ENCODE measurements around the gene SLC39A13.

SLC39A13 gene

DNA sequence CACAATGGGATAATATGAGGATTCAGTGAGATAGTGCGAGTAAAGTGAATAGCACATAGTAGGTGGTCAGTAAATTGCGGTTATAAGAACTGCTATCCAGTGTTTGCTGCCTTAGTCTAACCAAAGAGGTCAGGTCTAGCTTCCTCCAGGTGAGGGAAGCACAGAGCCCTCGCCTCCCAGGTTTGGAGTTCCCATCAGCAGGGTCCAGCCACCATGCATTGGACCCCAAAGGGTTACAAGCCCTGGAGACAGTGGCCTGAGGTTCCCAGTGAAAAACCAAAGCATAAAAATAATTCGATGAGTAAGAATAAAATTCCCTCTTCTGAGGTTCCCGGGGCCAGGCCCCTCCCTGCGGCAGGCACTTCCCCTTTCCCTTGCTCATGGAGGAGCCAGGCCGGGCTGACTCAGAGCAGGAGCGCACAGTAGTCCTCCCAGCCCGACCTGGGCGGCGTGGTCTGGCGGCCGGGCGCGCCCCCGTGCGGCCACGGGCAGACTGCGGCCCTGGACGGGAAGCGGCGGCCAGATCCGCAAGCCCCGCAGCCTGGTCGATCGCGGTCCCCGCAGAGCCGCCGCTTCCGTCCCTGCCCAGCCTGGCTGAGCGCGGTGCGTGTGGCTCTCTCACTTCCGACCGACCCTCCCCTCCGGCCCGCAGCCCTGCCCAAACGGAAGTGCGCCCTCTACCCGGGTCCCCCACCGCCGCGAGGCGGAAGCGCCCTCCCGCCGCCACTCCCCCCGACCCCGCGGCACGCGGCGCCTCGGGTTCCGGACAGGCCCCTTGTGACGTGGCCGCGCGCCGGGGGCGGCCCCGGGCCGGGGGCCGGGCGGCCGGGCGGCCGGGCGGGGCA is at the start of gene SLC39A13:
Gene SLC39A13 (plus strand): TSS at position 845 of the 845 bp plus-strand sequence. CDS start 1,505 bp downstream, outside the sequence.
- peak; percentile 97 for DNase-seq

DNA sequence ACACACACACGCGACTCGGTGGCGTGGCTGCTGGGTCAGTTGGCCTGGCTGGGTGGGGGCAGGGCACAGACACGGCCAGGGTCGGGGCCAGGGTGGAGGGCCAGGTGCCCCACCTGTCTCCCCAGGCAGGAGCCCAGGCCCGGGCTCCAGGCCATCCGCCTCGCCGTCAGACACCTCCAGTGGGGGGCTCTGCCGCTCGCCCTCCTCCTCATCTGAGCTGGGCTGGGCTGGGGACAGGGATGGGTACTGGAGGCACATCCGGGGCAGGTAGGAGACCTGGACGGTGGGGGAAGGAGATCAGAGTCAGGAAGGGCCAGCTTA is 49.7 kb upstream of the SLC39A13 start:
- DNase-seq: no peak

DNA sequence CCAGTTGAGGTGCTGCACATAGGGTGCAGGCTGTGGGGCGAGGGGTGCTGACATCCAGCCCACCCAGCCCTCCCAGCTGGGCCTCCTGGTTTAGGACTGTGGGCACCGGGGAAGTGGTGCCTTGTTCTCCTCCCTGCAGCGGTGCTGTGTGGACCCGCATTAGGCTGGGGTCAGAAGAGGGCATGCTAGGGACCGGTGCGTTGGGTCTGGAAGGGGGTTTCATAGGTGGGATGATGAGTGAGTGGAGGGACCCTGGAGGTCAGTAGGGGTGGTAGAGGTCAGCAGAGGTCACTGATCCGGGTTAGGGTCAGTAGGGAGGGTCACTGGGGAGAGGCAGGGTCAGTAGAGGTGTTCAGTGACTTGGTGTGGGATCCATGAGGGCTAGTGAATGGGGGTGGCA is 49.2 kb upstream of the SLC39A13 start:
- no peak for DNase-seq

DNA sequence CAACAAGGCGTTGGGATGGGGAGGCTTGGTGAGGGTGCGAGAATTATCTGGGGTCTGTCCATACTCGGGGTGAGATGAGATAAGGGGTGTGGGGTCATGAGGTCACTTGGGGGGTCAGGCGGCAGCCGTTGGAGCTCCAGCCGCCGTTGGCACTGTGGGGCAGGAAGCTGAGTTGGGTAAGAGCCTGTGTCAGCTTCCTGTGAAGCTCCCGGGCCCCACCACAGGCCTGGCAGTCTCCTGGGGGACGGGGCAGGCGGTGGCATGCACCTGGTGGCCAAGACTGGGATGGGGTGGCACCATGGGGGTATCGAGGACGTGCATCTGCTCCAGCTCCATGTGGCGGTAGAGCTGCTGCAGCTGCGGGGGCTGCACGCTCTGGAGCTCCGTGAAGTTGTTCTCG is 48.8 kb upstream of the SLC39A13 start:
- peak; percentile 51 for DNase-seq

GRCh38 chr11:47360341-47360740 is 48.0 kb upstream of the SLC39A13 start:
- DNase-seq: no peak

- DNase-seq: no peak
Measured at GRCh38 chr11:47361419-47361818, 47.0 kb upstream of the SLC39A13 start.

DNA sequence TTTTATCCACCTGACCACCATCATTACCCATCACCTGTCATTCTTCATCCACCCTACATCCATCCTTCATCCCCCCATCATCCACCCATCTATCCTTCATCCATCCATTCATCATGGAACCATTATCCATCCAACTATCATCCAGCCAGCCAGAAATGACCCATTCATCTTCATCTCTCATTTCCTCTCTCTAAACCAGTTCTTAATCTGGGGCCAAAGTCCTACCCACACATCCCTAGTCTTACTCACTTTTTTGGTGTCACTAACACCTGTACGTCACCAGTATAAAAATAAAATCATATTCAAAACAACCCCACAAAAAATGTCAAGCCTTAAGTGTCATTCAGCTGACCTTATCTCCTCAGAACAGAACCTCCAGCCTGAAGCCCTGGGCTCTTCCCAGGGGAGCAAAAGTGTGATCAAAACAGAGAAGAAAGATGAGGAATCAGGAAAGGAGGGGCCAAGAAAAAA is 42.3 kb upstream of the SLC39A13 start:
- DNase-seq: no peak

GRCh38 chr11:47369676-47370075 is 38.7 kb upstream of the SLC39A13 start:
- DNase-seq: no peak

DNA sequence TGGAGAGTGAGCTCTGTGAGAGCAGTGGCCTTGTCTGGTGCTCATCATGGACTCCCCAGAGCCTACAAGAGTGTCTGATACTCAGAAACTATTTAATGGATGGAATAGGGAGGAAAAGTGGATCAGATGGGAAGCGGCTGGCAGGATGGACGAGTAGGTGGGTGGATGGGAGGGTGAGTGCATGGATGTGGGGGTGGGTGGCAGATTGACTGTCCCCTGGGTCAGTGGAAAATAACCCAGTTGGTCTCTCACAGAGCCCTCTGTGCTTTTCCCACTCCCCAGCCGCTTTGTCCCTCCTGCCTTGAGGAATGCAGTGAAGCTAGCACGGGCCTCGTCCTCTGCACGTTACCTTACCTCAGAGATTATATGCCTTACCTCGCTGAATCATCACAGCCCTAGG is 36.0 kb upstream of the SLC39A13 start:
- no peak for DNase-seq

DNA sequence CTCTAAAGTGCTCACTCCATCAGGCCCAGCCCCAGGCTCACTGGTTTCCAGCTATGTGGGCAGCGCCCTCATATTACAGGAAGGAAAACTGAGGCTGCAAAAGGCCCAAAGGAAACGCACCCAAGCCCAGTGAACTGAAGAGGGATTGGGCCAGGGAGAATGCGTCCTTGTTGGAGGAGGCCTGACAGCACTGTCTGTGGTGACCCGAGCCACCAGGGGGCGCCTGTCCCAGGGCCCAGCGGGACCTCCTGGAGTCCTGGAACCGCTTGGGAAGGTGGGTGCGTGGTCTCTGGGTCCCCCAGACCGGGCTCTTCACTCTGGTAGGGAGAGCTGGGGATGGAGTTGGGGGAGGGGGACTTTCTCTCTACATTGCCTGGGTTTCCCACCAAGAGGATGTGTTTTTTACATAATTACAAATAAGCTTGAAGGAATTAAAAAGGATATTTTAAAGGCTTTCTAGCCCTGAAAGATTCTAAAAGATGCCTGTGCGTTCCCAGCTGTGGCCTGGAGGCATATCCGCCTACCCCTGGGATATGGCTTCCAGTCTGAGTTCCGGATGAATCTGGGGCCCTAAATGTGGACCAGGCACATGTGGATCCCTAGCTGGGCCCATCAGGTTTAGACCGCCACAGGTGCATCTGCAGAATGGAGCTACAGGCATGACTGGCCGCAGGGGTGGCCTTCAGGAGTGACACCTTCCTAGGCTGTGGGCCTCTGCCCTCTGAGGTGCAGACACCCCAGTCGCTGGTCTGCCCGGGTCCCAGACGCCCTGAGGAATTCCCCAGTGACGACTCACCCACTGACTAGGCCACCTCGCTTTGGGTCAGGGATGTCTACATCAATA is 34.3 kb upstream of the SLC39A13 start:
- DNase-seq: peak; percentile 23

DNA sequence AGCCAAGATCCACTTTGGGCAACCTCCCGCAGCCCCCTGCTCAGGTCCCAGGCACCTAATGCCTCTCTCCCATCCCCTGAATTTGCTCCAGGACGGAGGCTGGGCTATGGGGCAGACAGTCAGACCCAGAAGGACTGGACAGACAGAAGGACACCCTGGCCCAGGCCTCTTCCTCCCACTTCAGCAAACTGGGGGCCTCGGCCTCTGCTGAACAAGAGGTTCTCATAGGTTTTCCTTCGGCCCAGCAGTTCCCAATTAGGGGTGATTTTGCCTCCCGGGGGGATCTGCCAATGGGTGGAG is 33.7 kb upstream of the SLC39A13 start:
- DNase-seq: no peak

DNA sequence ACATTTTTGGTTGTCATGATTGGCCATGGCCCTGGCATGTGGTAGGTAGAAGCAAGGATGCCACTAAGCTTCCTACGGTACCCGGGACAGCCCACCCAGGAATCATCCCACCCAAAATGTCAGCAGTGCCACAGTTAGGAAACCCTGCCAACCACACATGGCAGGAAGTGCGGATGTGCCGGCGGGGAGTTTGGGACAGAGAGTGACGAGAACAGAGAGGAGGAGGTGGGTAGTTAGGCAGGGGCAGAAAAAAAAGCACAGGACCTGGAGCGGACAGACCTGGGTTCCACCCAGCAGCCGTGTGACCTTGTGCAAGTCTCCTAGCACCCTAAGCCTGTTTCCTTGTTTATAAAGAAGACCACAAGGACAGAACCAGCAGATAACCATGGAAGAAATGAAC is 33.4 kb upstream of the SLC39A13 start:
- no peak for DNase-seq

DNA sequence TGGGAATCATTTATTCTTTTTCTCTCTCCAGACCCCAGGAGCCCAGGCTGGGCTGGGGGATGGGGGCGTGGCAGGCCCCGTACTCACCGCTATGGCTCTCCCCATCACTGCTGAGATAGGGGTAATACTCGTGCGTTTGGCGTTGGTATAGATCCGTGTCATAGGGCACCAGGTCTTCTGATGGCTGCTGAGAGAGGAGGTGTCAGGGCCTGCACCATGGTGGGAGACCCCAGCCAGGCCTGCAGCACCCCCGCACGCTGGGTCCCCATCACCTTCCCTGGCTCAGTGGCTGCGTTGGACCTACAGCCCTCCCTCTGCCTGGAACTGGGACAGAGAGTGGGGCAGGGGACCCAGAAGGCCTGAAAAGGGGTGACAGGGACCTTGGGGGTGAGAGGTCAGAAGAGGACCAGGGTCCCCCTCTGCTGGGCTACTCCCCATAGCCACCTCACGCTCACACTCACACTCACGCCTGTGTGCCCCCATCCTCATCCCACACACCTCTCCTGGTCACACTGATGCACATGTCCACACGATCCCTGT is 32.8 kb upstream of the SLC39A13 start:
- no peak for DNase-seq

- DNase-seq: no peak
Measured at GRCh38 chr11:47376107-47376524, 32.3 kb upstream of the SLC39A13 start.

- no peak for DNase-seq
Measured at GRCh38 chr11:47376525-47377371, 31.6 kb upstream of the SLC39A13 start.

DNA sequence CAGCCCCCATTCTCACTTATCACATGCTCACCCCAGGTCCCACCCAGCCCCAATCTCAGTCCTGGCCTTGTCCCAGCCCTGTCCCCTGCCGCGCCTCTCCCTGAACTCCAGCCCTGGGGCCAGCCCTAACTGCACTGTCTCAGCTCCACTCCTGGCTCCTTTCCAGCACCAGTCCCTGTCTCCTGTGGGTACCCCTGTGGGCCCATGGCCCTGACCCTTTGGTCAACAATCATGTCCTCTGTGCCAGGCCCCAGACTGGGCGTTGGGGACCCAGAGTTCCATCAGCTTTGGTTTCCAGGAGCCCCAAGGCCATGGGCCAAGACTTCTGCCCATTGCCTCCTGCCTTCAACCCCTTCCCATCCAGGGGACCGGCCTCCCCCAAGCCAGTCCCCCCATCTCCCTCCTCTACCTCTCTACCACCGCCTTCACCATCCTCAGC is 30.8 kb upstream of the SLC39A13 start:
- DNase-seq: no peak

DNA sequence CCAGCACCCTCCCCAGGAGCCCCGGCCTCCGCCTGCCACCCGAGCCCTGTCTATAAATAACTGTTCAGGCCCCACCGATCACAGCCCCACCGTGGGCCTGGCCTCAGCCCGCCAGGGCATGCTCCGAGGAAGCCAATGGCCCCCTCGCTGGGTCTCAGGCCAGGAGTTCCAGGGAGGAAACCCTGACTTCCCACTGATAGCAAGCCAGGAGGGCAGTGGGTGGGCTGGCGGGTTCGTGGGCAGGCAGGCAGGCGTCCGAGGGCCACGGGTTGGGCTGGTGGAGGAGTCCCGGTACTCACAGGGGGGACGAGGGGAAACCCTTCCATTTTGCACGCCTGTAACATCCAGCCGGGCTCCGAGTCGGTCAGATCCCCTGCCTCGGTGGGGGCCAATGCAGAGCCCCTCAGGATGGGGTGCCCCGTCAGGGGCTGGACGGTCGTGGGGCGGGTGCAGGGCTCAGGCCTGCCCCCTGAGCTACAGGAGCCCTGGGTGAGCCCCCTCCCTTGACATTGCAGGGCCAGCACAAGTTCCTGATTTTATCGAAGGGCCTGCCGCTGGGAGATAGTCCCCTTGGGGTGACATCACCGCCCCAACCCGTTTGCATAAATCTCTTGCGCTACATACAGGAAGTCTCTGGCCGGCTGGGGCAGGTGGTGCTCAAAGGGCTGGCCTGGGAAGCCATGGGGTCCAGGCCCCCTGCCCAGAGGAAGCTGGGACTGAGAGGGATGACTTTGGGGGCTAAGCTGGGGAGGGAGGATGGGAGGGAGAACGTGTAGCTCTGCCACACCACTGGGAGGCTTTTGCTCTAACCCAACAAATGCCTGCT is 30.2 kb upstream of the SLC39A13 start, which contains the start of gene SPI1:
Gene SPI1 (minus strand): TSS at position 538 of the 826 bp plus-strand sequence. CDS start 194 bp downstream, at position 344.
- peak; percentile 70 for DNase-seq

GRCh38 chr11:47378836-47379170 is 29.6 kb upstream of the SLC39A13 start:
- no peak for DNase-seq

DNA sequence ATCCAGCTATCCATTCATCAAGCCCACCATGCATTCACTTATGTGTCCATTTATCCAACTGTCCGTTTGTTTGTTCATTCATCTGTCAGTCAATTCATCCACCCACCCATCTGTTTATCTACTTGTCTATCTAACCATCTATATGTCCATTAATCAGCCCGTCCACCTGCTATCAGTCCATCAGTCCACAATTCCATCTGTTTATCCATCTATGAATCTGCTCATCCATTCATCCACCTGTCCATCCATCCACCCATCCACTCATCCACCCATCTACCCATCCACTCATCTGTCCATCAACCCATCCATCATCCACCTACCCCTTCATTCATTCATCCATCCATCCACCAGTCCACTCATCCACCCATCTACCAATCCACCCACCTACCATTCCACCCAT is 29.1 kb upstream of the SLC39A13 start:
- DNase-seq: no peak

DNA sequence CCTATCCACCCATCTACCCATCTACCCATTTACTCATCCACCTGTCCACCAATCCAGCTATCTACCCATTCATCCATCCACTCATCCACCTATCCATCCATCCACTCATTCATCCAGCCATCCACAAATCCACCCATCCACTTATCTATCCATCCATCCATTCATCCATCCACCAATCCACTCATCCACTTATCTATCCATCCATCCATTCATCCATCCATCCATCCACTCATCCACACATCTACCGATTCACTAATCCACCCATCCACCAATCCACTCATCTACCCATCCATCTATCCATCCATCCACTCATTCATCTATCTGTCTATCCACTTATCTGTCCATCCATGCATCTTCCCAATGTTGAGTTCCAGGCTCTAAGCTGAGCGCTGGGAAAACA is 28.3 kb upstream of the SLC39A13 start:
- DNase-seq: no peak

DNA sequence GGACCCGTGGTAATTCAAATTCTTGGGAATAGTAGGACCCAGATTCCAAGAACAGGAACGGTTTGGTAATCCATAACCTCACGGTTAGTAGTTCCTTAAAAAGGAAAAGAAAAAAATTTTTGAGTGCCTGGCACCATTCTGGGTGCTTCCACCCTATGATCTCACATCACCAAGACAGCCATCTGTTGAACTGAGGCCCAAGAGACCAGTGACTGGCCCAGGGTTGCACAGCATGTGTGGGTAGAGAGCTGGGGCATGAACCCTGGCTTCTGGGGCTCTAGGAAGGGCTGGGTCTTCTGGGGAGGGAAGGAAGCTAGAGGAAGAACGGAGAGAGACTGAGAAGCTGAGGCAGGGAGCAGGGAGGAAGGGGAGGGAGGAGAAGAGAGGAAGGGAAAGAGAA is 25.3 kb upstream of the SLC39A13 start:
- no peak for DNase-seq

DNA sequence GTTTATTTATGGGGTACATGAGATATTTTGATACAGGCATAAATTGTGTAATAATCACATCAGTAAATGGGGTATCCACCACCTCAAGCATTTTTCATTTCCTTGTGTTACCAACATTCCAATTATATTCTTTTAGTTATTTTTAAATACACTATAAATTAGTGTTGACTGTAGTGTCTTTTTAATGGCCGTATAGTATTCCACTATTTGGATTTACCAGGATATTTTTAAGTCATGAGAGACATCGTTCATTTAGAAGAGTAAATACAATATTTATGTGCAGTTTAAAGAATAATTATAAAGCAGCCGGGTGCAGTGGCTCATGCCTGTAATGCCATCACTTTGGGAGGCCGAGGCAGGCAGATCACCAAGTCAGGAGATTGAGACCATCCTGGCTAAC is 23.9 kb upstream of the SLC39A13 start:
- no peak for DNase-seq
